ENCODE data around the gene SOBP. TPM values are rescaled to one million over a fixed set of nuclear protein-coding genes. Genes with fewer than 3 reads are reported as not detected.

Gene SOBP
- total and polyA plus RNA-seq, 2 donors (not counting 3 experiments of a cell fraction or from before 2014, with no cell fraction given) = 0.35 to 6.6 TPM

GRCh38 chr6:107646776-107647438 is 157.0 kb downstream of the SOBP start:
- ChIA-PET POLR2A (no interaction called here), CTCF (interaction anchor here (1.0 to 1.6 kb wide), 3 partner anchors 9 to 52 kb away, joined by 3 to 4 read pairs (median 4); no protein-coding TSS in a partner anchor)
- no peaks in the 10 kb centered on the region for H4K20me1 ChIP-seq (replicated peaks; ENCODE audit: control insufficient read depth, extremely low read depth, insufficient read depth, low read length)
- H3K36me3 ChIP-seq (ENCODE audit: control insufficient read depth in 2 of 2, extremely low read depth in 1 of 2, insufficient read depth in 2 of 2, low read length in 2 of 2) = no peaks in the 10 kb centered on the region
- dilution Hi-C loops (cut with MboI; ENCODE audit: extremely low pct_ligation_motif_present, low sequenced_read_pairs) = no loop called here
- DNase-seq (ENCODE audit: low read depth, low spot score) (no peak), FAIRE-seq (no peak)
- no TSS peak for BruUV-seq (replicated peaks)
- no peak overlapping the region for H3K4me2 ChIP-seq (ENCODE audit: insufficient read depth, low read length)
- H3K4me1 ChIP-seq (ENCODE audit: control insufficient read depth, extremely low read depth, insufficient read depth, low read length) = peaks cover 12% of the 10 kb centered on the region
- H3K9me3 ChIP-seq (replicated peaks; ENCODE audit: control insufficient read depth, insufficient read depth, low read length) = no peaks in the 10 kb centered on the region
- no peak overlapping the region for H3K4me3 ChIP-seq (replicated peaks in 1 of 3; ENCODE audit: insufficient read depth in 1 of 3, low read depth in 1 of 3, low read length in 3 of 3)
- H3K27me3 ChIP-seq (ENCODE audit: control insufficient read depth in 2 of 2, insufficient read depth in 2 of 2, low read length in 2 of 2) = no peaks in the 10 kb centered on the region
- no peaks in the 10 kb centered on the region for H3K9me1 ChIP-seq (replicated peaks; ENCODE audit: control insufficient read depth, extremely low read depth, insufficient read depth, low read length)
- no peak overlapping the region for H2AFZ ChIP-seq (ENCODE audit: low read depth, low read length)
- no peaks in the 10 kb centered on the region for H3K79me2 ChIP-seq (ENCODE audit: control insufficient read depth, insufficient read depth, low read length)
- H3K9ac ChIP-seq (replicated peaks; ENCODE audit: extremely low read depth, insufficient read depth, low read length) = no peak overlapping the region
- intact Hi-C loops (cut with micrococcal nuclease) = no loop called here
- TF ChIP-seq MAX (IDR thresholded peaks at IDR 0.05; ENCODE audit: insufficient read depth, insufficient read length) (no peak), JUN (IDR thresholded peaks at IDR 0.05; ENCODE audit: borderline replicate concordance, insufficient read depth, insufficient read length, low read depth) (no peak), MYC (IDR thresholded peaks at IDR 0.05; ENCODE audit: low read depth, low read length) (no peak), CTCF (IDR thresholded peaks at IDR 0.05; ENCODE audit: extremely low read depth in 1 of 2, insufficient read depth in 1 of 2, low read depth in 1 of 2, low read length in 2 of 2) (no peak), EZH2 (IDR thresholded peaks at IDR 0.05; ENCODE audit: borderline replicate concordance, low read depth, low read length, severe bottlenecking) (no peak), GATA2 (IDR thresholded peaks at IDR 0.05; ENCODE audit: insufficient read depth, insufficient read length, low read depth, low read length) (no peak), POLR2A (IDR thresholded peaks at IDR 0.05; ENCODE audit: low read depth, low read length) (no peak), POLR2AphosphoS5 (IDR thresholded peaks at IDR 0.05; ENCODE audit: insufficient read depth, low read depth, low read length) (no peak), FOS (IDR thresholded peaks at IDR 0.05; ENCODE audit: borderline replicate concordance, insufficient read depth, low read length) (no peak)
- H3K27ac ChIP-seq (ENCODE audit: insufficient read depth, low read depth, low read length) = no peak overlapping the region
